Measurements from ENCODE around the gene ATP2B1. TPM values are rescaled to one million over a fixed set of nuclear protein-coding genes. Genes with fewer than 3 reads are reported as not detected.

ATP2B1 gene
- total and polyA plus RNA-seq, 2 of the 13 experiments (the other 11 are each of a cell fraction or from before 2014, with no cell fraction given): 12.1 to 60.2 TPM

DNA sequence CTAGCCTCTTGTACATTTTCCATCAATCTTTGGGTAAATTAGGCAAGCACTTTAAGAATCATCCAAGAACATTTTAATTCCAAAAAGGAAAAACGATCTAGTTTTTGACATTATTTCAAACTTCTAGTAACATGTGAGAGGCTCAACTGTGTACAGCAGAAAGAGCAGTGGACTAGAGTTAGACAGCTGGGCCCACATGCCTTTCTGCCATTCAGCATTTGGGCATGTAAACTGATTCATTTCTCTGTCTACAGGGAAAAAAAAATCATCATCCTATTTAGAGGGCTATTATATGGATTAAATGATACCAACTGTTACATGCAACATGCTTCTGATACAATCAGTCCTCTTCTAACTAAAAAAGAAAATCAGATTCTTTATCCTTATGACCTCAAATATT, 17.7 kb downstream of the ATP2B1 start:
- H3K36me3 ChIP-seq (replicated peaks in 1 of 2; ENCODE audit: control insufficient read depth in 1 of 2, insufficient read depth in 2 of 2, low read length in 2 of 2): no peaks in the 10 kb centered on the region
- TF ChIP-seq ZNF18 (CRISPR knock-in tag; IDR thresholded peaks at IDR 0.05; ENCODE audit: insufficient replicate concordance): no peak
- no peak for TF ChIP-seq ELF3 (CRISPR knock-in tag; IDR thresholded peaks at IDR 0.05)
- TF ChIP-seq ZNF746 (CRISPR knock-in tag; IDR thresholded peaks at IDR 0.05): no peak
- TF ChIP-seq ZNF496 (CRISPR knock-in tag; IDR thresholded peaks at IDR 0.05; ENCODE audit: insufficient replicate concordance): no peak
- no peak for TF ChIP-seq FOXC1 (CRISPR knock-in tag; IDR thresholded peaks at IDR 0.05; ENCODE audit: borderline replicate concordance)
- TF ChIP-seq SIN3B (IDR thresholded peaks at IDR 0.05; ENCODE audit: low read length): no peak
- TF ChIP-seq ZNF382 (CRISPR knock-in tag; IDR thresholded peaks at IDR 0.05; ENCODE audit: borderline replicate concordance): no peak
- no peak for TF ChIP-seq MEIS2 (CRISPR knock-in tag; IDR thresholded peaks at IDR 0.05)
- TF ChIP-seq, protein P1, sequence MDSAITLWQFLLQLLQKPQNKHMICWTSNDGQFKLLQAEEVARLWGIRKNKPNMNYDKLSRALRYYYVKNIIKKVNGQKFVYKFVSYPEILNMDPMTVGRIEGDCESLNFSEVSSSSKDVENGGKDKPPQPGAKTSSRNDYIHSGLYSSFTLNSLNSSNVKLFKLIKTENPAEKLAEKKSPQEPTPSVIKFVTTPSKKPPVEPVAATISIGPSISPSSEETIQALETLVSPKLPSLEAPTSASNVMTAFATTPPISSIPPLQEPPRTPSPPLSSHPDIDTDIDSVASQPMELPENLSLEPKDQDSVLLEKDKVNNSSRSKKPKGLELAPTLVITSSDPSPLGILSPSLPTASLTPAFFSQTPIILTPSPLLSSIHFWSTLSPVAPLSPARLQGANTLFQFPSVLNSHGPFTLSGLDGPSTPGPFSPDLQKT (CRISPR knock-in tag; IDR thresholded peaks at IDR 0.05; ENCODE audit: borderline replicate concordance): no peak
- TF ChIP-seq GFI1 (CRISPR knock-in tag; IDR thresholded peaks at IDR 0.05; ENCODE audit: borderline replicate concordance): no peak
- no peak for TF ChIP-seq HMGA1 (CRISPR knock-in tag; conservative IDR thresholded peaks at IDR 0.05)

More for the DNA sequence above, 17.7 kb downstream of the ATP2B1 start:
- no peak overlapping the region for H3K4me2 ChIP-seq (ENCODE audit: low read depth, low read length)
- POLR2A ChIA-PET: no interaction called here
- no peaks in the 10 kb centered on the region for H3K27me3 ChIP-seq (ENCODE audit: control insufficient read depth in 1 of 2, insufficient read depth in 2 of 2, low read length in 2 of 2)
- DNase-seq (ENCODE audit: low spot score): no peak
- intact Hi-C loops (cut with micrococcal nuclease; ENCODE audit: unreplicated experiment): loop anchor here (5.0 kb wide), 1 partner anchor 44 kb away; no protein-coding TSS in a partner anchor
- ATAC-seq: peak; percentile 47; the same call in 1 of the 3 replicates
- no peak overlapping the region for H3K27ac ChIP-seq (ENCODE audit: extremely low read length, insufficient read depth, low read length)
- H3K9ac ChIP-seq (ENCODE audit: insufficient read depth, low read depth, low read length): no peak overlapping the region
- FAIRE-seq: no peak
- H4K20me1 ChIP-seq (ENCODE audit: insufficient read depth, low read length): peaks cover 4% of the 10 kb centered on the region
- H3K9me3 ChIP-seq (ENCODE audit: low read length): no peaks in the 10 kb centered on the region
- H2AFZ ChIP-seq (ENCODE audit: low read length): no peak overlapping the region
- CTCF ChIA-PET (ENCODE audit: low intra/inter-chr PET ratio, low total read pairs): no interaction called here
- WGBS (ENCODE audit: low lambda C conversion rate): 41% methylated on average over 1 of the region's 1 CpG
- H3K79me2 ChIP-seq (ENCODE audit: insufficient read depth, low read length): peaks cover 98% of the 10 kb centered on the region
- peaks cover 48% of the 10 kb centered on the region for H3K4me1 ChIP-seq (ENCODE audit: insufficient read depth, low read length)
- BruUV-seq (replicated peaks): no TSS peak
- H3K4me3 ChIP-seq (replicated peaks in 1 of 3; ENCODE audit: insufficient read depth in 1 of 3, low read depth in 2 of 3, low read length in 3 of 3): no peak overlapping the region
- in situ Hi-C loops (cut with HindIII; ENCODE audit: extremely low pct_ligation_motif_present, low pct_unique_long_range_greater_than_20kb): no loop called here
